OCI-LY7 (cell line): ENCODE data around the gene LIMS1. TPM values are rescaled to one million over a fixed set of nuclear protein-coding genes. Genes with fewer than 3 reads are reported as not detected.

Experiments
- BruUV-seq: library from RNA; stranded (reverse); fragments of 400-500 nt; replicated peaks from 2 replicates; lab custom pipeline; 2021; lab: Mats Ljungman, UMichigan
- CTCF ChIA-PET: fragments of 300-600 bp; sonication (Branson Sonifier 250); formaldehyde crosslinking; loops from one replicate; lab custom pipeline; 2022; ENCODE audit warnings: antibody characterized with exemption; ENCODE audit not compliant: unreplicated experiment; lab: Charles Lee
- POLR2A ChIA-PET: fragments of 300-600 bp; sonication (Branson Sonifier 250); formaldehyde crosslinking; loops from one replicate; lab custom pipeline; 2022; ENCODE audit warnings: antibody characterized with exemption; lab: Charles Lee
- DNase-seq: peaks from one replicate; pipeline ENCODE4 v3.0.0-alpha.2; 2015; ENCODE audit warnings: low spot score
- H2AFZ ChIP-seq: fragments of 200-600 bp; sonication (generic), shearing (Covaris generic); 2 replicates; pipeline ENCODE4 v1.6.1; 2014; ENCODE audit warnings: mild to moderate bottlenecking, antibody characterized with exemption, low read length, moderate library complexity
- H3K27ac ChIP-seq: fragments of 200-600 bp; sonication (generic); 2 replicates; pipeline ENCODE4 v1.5.1; 2014; ENCODE audit warnings: mixed run types, low read depth, mild to moderate bottlenecking, moderate library complexity, low read length, inconsistent platforms; ENCODE audit not compliant: poor library complexity, severe bottlenecking
- H3K36me3 ChIP-seq: fragments of 200-600 bp; sonication (generic); 2 replicates; pipeline ENCODE4 v1.6.1; 2014; ENCODE audit warnings: mild to moderate bottlenecking, antibody characterized with exemption, low read length, moderate library complexity, mixed read lengths; ENCODE audit not compliant: insufficient read depth
- H3K4me1 ChIP-seq: fragments of 200-600 bp; sonication (generic); 2 replicates; pipeline ENCODE4 v1.5.1; 2014; ENCODE audit warnings: mild to moderate bottlenecking, low read length; ENCODE audit not compliant: insufficient read depth, poor library complexity, severe bottlenecking
- H3K4me2 ChIP-seq: fragments of 200-600 bp; sonication (generic); 2 replicates; pipeline ENCODE4 v1.6.1; 2014; ENCODE audit warnings: mild to moderate bottlenecking, low read length
- H3K4me3 ChIP-seq: fragments of 200-600 bp; sonication (generic); 2 replicates; pipeline ENCODE4 v1.5.1; 2014; ENCODE audit warnings: mild to moderate bottlenecking, low read depth, low read length; ENCODE audit not compliant: poor library complexity, severe bottlenecking
- H3K79me2 ChIP-seq: fragments of 200-600 bp; sonication (generic); 2 replicates; pipeline ENCODE4 v1.6.1; 2016; ENCODE audit warnings: low read depth, mild to moderate bottlenecking, low read length, moderate library complexity, mixed read lengths; ENCODE audit not compliant: insufficient read depth
- H3K9me2 ChIP-seq: fragments of 200-600 bp; sonication (generic); 2 replicates; pipeline ENCODE4 v1.6.1; 2016; ENCODE audit warnings: mild to moderate bottlenecking, low read length, mixed read lengths; ENCODE audit not compliant: insufficient read depth
- H3K9me3 ChIP-seq: fragments of 200-600 bp; sonication (generic); 2 replicates; pipeline ENCODE4 v1.6.1; 2014; ENCODE audit warnings: mild to moderate bottlenecking, mixed run types, low read length, mixed read lengths
- H4K20me1 ChIP-seq: fragments of 200-600 bp; sonication (generic); 2 replicates; pipeline ENCODE4 v1.6.1; 2014; ENCODE audit warnings: mild to moderate bottlenecking, antibody characterized with exemption, low read length, moderate library complexity, mixed read lengths; ENCODE audit not compliant: insufficient read depth
- CTCF ChIP-seq: fragments of 200-600 bp; sonication (generic); conservative IDR thresholded peaks from 2 replicates; pipeline ENCODE4 v1.5.1; 2014; ENCODE audit warnings: mild to moderate bottlenecking, antibody characterized with exemption, low read length, moderate library complexity, mixed read lengths
- EZH2phosphoT487 ChIP-seq: fragments of 200-600 bp; sonication (generic); IDR thresholded peaks from 2 replicates; pipeline ENCODE4 v1.6.1; 2018; ENCODE audit warnings: low read depth, borderline replicate concordance, mild to moderate bottlenecking, mixed run types, antibody characterized with exemption, low read length, moderate library complexity, mixed read lengths
- intact Hi-C: fragments of 100-400 bp; cut with micrococcal nuclease; formaldehyde crosslinking; loops from one replicate; pipeline ENCODE4 v1.10.0; 2022; ENCODE audit not compliant: unreplicated experiment
- total RNA-seq, 2 experiments: library from RNA; depleted of rRNA in 1 of 2; stranded (reverse); fragments of >200 nt in 1 of 2; shearing (Covaris generic) in 1 of 2; gene quantifications; 2 replicates each; pipeline ENCODE4 v1.2.3, GENCODE V29; 2014 to 2022

LIMS1 gene
- total RNA-seq, 2 experiments from 2014 or later = 53.3 to 74.7 TPM

DNA sequence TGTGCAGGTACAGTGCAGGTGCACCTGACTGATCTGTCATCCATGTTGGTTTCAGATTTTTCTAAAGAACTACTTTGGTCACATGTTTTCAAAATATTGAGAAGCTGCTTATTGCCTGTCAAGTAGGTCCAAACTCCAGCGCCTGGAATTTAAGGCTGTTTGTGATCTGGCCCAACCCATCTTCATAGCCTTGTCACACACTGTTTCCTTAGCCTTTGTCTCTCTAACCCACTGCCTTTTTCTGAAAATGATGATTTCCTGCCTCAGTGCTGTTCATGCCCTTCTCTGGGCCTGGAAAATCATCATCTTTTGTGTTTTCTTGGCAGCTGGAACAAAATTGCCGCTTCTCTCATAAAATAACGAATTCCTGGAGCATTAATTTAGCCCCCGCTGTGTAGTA lies 7.2 kb downstream of the LIMS1 start:
- Histone ChIP-seq H3K4me1 (no peaks in the 10 kb centered on the region), H3K79me2 (no peaks in the 10 kb centered on the region), H4K20me1 (0 out of 2 replicates have a peak, but pooled peaks cover 8% of the 10 kb centered on the region), H3K9me2 (no peaks in the 10 kb centered on the region), H2AFZ (no peak overlapping the region), H3K27ac (no peak overlapping the region), H3K4me2 (no peak overlapping the region), H3K4me3 (no peak overlapping the region), H3K36me3 (peaks cover 24% of the 10 kb centered on the region), H3K9me3 (peaks cover 13% of the 10 kb centered on the region)
- TF ChIP-seq CTCF (no peak), EZH2phosphoT487 (no peak)
- POLR2A ChIA-PET = interaction anchor here (0.6 to 1.7 kb wide), 4 partner anchors 8 to 28 kb away, joined by 3 to 5 read pairs (median 4); no protein-coding TSS in a partner anchor
- intact Hi-C loops = no loop called here
- CTCF ChIA-PET = no interaction called here
- BruUV-seq = no TSS peak
- no peak for DNase-seq

DNA sequence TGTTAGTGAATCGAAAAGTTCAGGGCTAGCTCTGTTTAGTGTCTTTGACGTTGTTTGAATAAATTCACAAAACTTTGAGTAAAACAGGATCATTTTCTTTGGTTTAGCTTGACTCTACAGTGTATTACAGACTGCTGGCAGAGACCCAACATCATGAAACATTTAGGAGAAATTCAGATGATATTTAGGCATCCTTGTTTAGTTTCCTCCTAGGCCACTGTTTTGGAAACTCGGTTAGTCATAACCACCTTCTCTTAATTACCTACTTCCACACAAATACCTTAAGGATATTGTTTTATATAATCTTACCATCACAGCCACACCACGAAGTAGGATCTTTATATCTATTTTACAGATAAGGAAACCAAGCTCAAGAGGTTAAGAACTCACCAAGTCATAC lies 7.8 kb downstream of the LIMS1 start:
- POLR2A ChIA-PET = interaction anchor here (0.9 to 1.2 kb wide), 2 partner anchors 8 to 28 kb away, joined by 3 to 4 read pairs; no protein-coding TSS in a partner anchor
- TF ChIP-seq EZH2phosphoT487 (no peak), CTCF (no peak)
- CTCF ChIA-PET = no interaction called here
- Histone ChIP-seq H3K36me3 (peaks cover 24% of the 10 kb centered on the region), H3K4me3 (no peak overlapping the region), H3K9me2 (no peaks in the 10 kb centered on the region), H3K27ac (no peak overlapping the region), H2AFZ (no peak overlapping the region), H3K4me2 (no peak overlapping the region), H4K20me1 (0 out of 2 replicates have a peak, but pooled peaks cover 8% of the 10 kb centered on the region), H3K79me2 (no peaks in the 10 kb centered on the region), H3K9me3 (peaks cover 13% of the 10 kb centered on the region), H3K4me1 (no peaks in the 10 kb centered on the region)
- DNase-seq = no peak
- intact Hi-C loops = no loop called here
- no TSS peak for BruUV-seq

GRCh38 chr2:108547606-108548005 lies 13.3 kb downstream of the LIMS1 start:
- Histone ChIP-seq H2AFZ (no peak overlapping the region), H4K20me1 (0 out of 2 replicates have a peak, but pooled peaks cover 3% of the 10 kb centered on the region), H3K79me2 (no peaks in the 10 kb centered on the region; the same call in 1 of the 2 replicates), H3K36me3 (peaks cover 14% of the 10 kb centered on the region), H3K4me3 (no peak overlapping the region), H3K9me2 (no peaks in the 10 kb centered on the region), H3K27ac (no peak overlapping the region), H3K4me1 (peaks cover 3% of the 10 kb centered on the region), H3K9me3 (peaks cover 13% of the 10 kb centered on the region), H3K4me2 (no peak overlapping the region)
- no peak for DNase-seq
- TF ChIP-seq CTCF (no peak), EZH2phosphoT487 (no peak)
- BruUV-seq = no TSS peak
- intact Hi-C loops = no loop called here
- ChIA-PET POLR2A (no interaction called here), CTCF (no interaction called here)
